GM23338 (cell line): ENCODE measurements around the gene PBX3. TPM values are rescaled to one million over a fixed set of nuclear protein-coding genes. Genes with fewer than 3 reads are reported as not detected.

ENCODE experiments used
- ATAC-seq: fragments of 200-7000 bp; cut with Tn5 transposase; 3 replicates; pipeline ENCODE4 v1.9.1; 2020
- DNase-seq: peaks from one replicate; pipeline ENCODE4 v3.0.0-alpha.2; 2015; ENCODE audit warnings: low spot score
- H2AFZ ChIP-seq: fragments of 200-600 bp; sonication (generic); 2 replicates; pipeline ENCODE4 v1.8.0; 2016; ENCODE audit warnings: antibody characterized with exemption, mild to moderate bottlenecking, moderate library complexity
- H3F3A ChIP-seq: fragments of 200-600 bp; sonication (generic); replicated peaks from 2 replicates; pipeline ENCODE4 v1.8.0; 2017; ENCODE audit warnings: antibody characterized with exemption, mixed run types, low read depth
- H3K27ac ChIP-seq: fragments of 200-600 bp; sonication (generic); 2 replicates; pipeline ENCODE4 v1.6.1; 2016; ENCODE audit warnings: low read depth
- H3K27me3 ChIP-seq: fragments of 200-600 bp; sonication (generic); 2 replicates; pipeline ENCODE4 v1.8.0; 2016; ENCODE audit warnings: mild to moderate bottlenecking, mixed run types, moderate library complexity; ENCODE audit not compliant: insufficient read depth
- H3K36me3 ChIP-seq: fragments of 200-600 bp; sonication (generic); 2 replicates; pipeline ENCODE4 v1.8.0; 2016; ENCODE audit warnings: mild to moderate bottlenecking; ENCODE audit not compliant: insufficient read depth
- H3K4me1 ChIP-seq: fragments of 200-600 bp; sonication (generic); 2 replicates; pipeline ENCODE4 v1.8.0; 2016; ENCODE audit warnings: mild to moderate bottlenecking, moderate library complexity; ENCODE audit not compliant: insufficient read depth
- H3K4me2 ChIP-seq: fragments of 200-600 bp; sonication (generic); 2 replicates; pipeline ENCODE4 v1.7.1; 2017; ENCODE audit warnings: mixed run types
- H3K4me3 ChIP-seq: fragments of 200-600 bp; sonication (generic); 2 replicates; pipeline ENCODE4 v1.6.1; 2016; ENCODE audit warnings: mixed run types
- H3K79me2 ChIP-seq: fragments of 200-600 bp; sonication (generic); replicated peaks from 2 replicates; pipeline ENCODE4 v1.8.0; 2017; ENCODE audit warnings: mild to moderate bottlenecking; ENCODE audit not compliant: insufficient read depth
- H3K9me2 ChIP-seq: fragments of 200-600 bp; sonication (generic); 2 replicates; pipeline ENCODE4 v1.8.0; 2017; ENCODE audit not compliant: insufficient read depth
- H4K20me1 ChIP-seq: fragments of 200-600 bp; sonication (generic); replicated peaks from 2 replicates; pipeline ENCODE4 v1.8.0; 2017; ENCODE audit warnings: mild to moderate bottlenecking; ENCODE audit not compliant: insufficient read depth
- H3K27ac Mint-ChIP-seq: 2 replicates; pipeline ENCODE4 v1.8.0; 2020; ENCODE audit warnings: inconsistent platforms, mild to moderate bottlenecking, moderate library complexity, mixed read lengths
- H3K27me3 Mint-ChIP-seq: 3 replicates; pipeline ENCODE4 v1.8.0; 2022; ENCODE audit warnings: low read depth, mild to moderate bottlenecking, moderate library complexity, mixed read lengths, inconsistent platforms; ENCODE audit not compliant: insufficient read depth, poor library complexity
- H3K36me3 Mint-ChIP-seq: 3 replicates; pipeline ENCODE4 v1.8.0; 2021; ENCODE audit warnings: low read depth, mild to moderate bottlenecking, inconsistent platforms, moderate library complexity, mixed read lengths
- H3K4me1 Mint-ChIP-seq: 3 replicates; pipeline ENCODE4 v1.8.0; 2020; ENCODE audit warnings: mild to moderate bottlenecking, inconsistent platforms, mixed read lengths
- H3K4me3 Mint-ChIP-seq: 3 replicates; pipeline ENCODE4 v1.8.0; 2021; ENCODE audit warnings: moderate library complexity, mild to moderate bottlenecking, inconsistent platforms, mixed read lengths
- H3K9me3 Mint-ChIP-seq: 3 replicates; pipeline ENCODE4 v1.8.0; 2020; ENCODE audit warnings: moderate library complexity, mild to moderate bottlenecking, inconsistent platforms, mixed read lengths
- CREB1 ChIP-seq: fragments of 250-450 bp; sonication (Bioruptor Pico); IDR thresholded peaks from 2 replicates; pipeline ENCODE4 v1.5.0; 2020; ENCODE audit warnings: low read depth, mild to moderate bottlenecking, moderate library complexity
- CTCF ChIP-seq, 2 experiments: fragments of 200-600 bp in 1 of 2; sonication (generic) in 1 of 2; conservative IDR thresholded peaks; 2 replicates each; pipeline versions ENCODE4 v1.5.1 to v1.6.1; 2016 to 2017; ENCODE audit warnings: antibody characterized with exemption in 2 of 2, low read depth in 2 of 2, mild to moderate bottlenecking in 2 of 2, moderate library complexity in 1 of 2
- ETS1 ChIP-seq: IDR thresholded peaks from 2 replicates; pipeline ENCODE4 v1.6.1; 2016; ENCODE audit warnings: antibody characterized with exemption
- EZH2 ChIP-seq: fragments of 200-600 bp; sonication (generic); IDR thresholded peaks from one replicate; pipeline ENCODE4 v1.8.0; 2017; ENCODE audit warnings: antibody characterized with exemption, mild to moderate bottlenecking, low read depth; ENCODE audit not compliant: unreplicated experiment
- EZH2phosphoT487 ChIP-seq: fragments of 200-600 bp; sonication (generic); IDR thresholded peaks from one replicate; pipeline ENCODE4 v1.8.1; 2018; ENCODE audit warnings: antibody characterized with exemption; ENCODE audit not compliant: unreplicated experiment
- JUNB ChIP-seq: IDR thresholded peaks from one replicate; pipeline ENCODE4 v1.6.1; 2016; ENCODE audit warnings: antibody characterized with exemption; ENCODE audit not compliant: unreplicated experiment
- NANOG ChIP-seq: IDR thresholded peaks from 2 replicates; pipeline ENCODE4 v1.6.1; 2016; ENCODE audit warnings: antibody characterized with exemption, borderline replicate concordance
- POLR2AphosphoS5 ChIP-seq: IDR thresholded peaks from 2 replicates; pipeline ENCODE4 v1.6.1; 2016; ENCODE audit warnings: antibody characterized with exemption, low read depth
- REST ChIP-seq: IDR thresholded peaks from one replicate; pipeline ENCODE4 v1.6.1; 2018; ENCODE audit warnings: antibody characterized with exemption; ENCODE audit not compliant: unreplicated experiment
- STAT1 ChIP-seq: IDR thresholded peaks from one replicate; pipeline ENCODE4 v1.6.1; 2016; ENCODE audit warnings: antibody characterized with exemption; ENCODE audit not compliant: unreplicated experiment
- ZNF114 ChIP-seq: fragments of 250-450 bp; sonication (Bioruptor Pico); IDR thresholded peaks from 2 replicates; pipeline ENCODE4 v1.5.0; 2020; ENCODE audit warnings: mild to moderate bottlenecking, moderate library complexity
- ZNF331 ChIP-seq: fragments of 250-450 bp; sonication (Bioruptor Pico); IDR thresholded peaks from 2 replicates; pipeline ENCODE4 v1.5.0; 2020; ENCODE audit warnings: low read depth, mild to moderate bottlenecking, moderate library complexity
- ZNF462 ChIP-seq: fragments of 250-450 bp; sonication (Bioruptor Pico); IDR thresholded peaks from 2 replicates; pipeline ENCODE4 v1.5.0; 2020; ENCODE audit warnings: mild to moderate bottlenecking, moderate library complexity
- polyA plus RNA-seq: library from polyadenylated mRNA; unstranded; fragments of >200 nt; fragmentation: Nextera tagmentation; extraction: Ambion mirVana; gene quantifications from 2 replicates; pipeline ENCODE4 v1.2.1, GENCODE V29; 2016
- total RNA-seq: library from RNA; depleted of rRNA; stranded (reverse); fragments of >200 nt; shearing (Covaris generic); gene quantifications from 2 replicates; pipeline ENCODE4 v1.2.3, GENCODE V29; 2014

Gene PBX3
- total and polyA plus RNA-seq, 2 experiments from 2014 or later, result 28.9 to 50.5 TPM

- peak overlapping the region; percentile 59 for H3K4me2 ChIP-seq
- no peaks in the 10 kb centered on the region for H3K27me3 ChIP-seq
- peaks cover 87% of the 10 kb centered on the region for H3K4me1 Mint-ChIP-seq
Measured at GRCh38 chr9:125754096-125754495, 6.9 kb downstream of the PBX3 start.

More at GRCh38 chr9:125754096-125754495, 6.9 kb downstream of the PBX3 start:
- peaks cover 5% of the 10 kb centered on the region for H3K27me3 Mint-ChIP-seq
- TF ChIP-seq ZNF462 (CRISPR knock-in tag) (no peak), ZNF331 (CRISPR knock-in tag) (no peak), POLR2AphosphoS5 (no peak), STAT1 (no peak), ETS1 (no peak), REST (no peak), JUNB (no peak), CTCF (conservative IDR thresholded peaks at IDR 0.05; ENCODE audit: low read depth in 2 of 2) (no peak), EZH2phosphoT487 (no peak), NANOG (no peak), ZNF114 (no peak), EZH2 (no peak), CREB1 (CRISPR knock-in tag) (no peak)
- H3K79me2 ChIP-seq, result peaks cover 82% of the 10 kb centered on the region
- peak overlapping the region; percentile 50; the same call in 1 of the 2 replicates for H3K27ac Mint-ChIP-seq
- ATAC-seq, result no peak
- peak overlapping the region; percentile 12; the same call in 1 of the 2 replicates for H3K27ac ChIP-seq
- no peak for DNase-seq
- H3K4me1 ChIP-seq, result peaks cover 98% of the 10 kb centered on the region
- no peaks in the 10 kb centered on the region for H3K36me3 ChIP-seq
- H3F3A ChIP-seq, result no peaks in the 10 kb centered on the region; the same call in 1 of the 2 replicates
- H3K9me3 Mint-ChIP-seq, result no peaks in the 10 kb centered on the region
- no peaks in the 10 kb centered on the region for H3K9me2 ChIP-seq
- peak overlapping the region; percentile 30; the same call in 1 of the 3 replicates for H3K4me3 Mint-ChIP-seq
- no peak overlapping the region for H3K4me3 ChIP-seq
- H4K20me1 ChIP-seq, result 0 out of 2 replicates have a peak, but pooled peaks cover 3% of the 10 kb centered on the region
- H3K36me3 Mint-ChIP-seq, result peaks cover 7% of the 10 kb centered on the region; the same call in 2 of the 3 replicates
- H2AFZ ChIP-seq, result no peak overlapping the region
